ENCODE results near the gene ECE1.
"Not testable (repeated sequence)": the region's sequence is repeated elsewhere in the genome, so short reads cannot be mapped to it uniquely, and the experiment has no call there.

Gene ECE1

DNA sequence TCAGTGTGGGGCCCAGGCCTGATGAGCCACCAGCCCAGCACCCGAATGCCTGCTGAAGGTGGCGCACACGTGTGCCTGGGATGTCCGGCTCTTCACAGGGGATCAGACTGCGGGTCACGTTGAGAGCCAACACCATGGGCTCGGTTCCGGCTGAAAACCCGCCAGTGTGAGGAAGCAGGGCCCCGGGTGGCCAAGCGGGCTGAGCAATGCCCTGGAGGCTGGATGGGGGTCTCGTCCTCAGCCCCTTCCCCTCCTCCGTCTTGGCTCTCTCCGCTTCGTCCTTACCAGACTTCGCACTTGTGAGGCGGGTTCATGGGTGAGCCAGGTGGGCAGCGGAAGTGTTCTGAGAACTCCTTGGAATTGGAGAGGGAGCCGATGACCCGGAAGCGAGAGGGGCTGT is 70.6 kb downstream of the ECE1 start:
- DNase-seq (ENCODE audit: low spot score), result no peak

DNA sequence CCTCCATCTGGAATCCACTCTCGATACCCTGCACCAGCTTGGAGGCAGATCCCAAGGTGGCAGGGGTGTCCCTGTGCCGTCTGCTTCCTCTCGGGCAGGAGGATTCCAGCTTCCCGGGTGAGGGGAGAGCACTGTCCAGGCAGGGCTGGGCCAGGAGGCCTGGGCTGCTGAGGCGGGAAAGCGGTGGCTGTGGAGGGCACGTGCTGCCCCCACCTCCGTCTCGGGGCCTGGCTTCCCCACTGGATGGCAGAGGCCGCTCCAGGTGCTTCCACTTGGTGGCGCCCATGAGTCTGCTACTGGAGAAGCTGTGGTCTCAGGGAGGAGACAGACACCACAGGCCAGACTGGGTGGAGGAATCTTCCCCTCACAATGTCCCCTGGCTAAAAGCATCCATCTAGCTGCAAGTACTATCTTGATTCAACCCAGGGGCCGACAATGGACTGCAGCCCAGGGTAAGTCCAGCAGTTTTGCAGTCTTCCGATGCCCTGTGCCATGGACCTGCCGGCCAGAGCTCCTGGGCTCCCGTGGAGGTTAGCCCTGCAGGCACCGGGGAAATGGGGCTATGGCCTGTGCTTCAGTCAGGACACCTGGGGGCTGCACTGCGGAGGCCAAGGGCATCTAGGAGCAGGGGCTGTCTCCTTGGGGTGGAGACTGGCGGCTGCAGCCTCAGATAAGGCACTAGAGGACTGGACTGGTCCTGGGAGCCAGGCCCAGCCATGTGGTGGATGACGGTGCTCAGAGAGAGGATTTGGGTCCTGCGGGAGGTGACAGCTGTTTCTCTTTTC is 72.3 kb downstream of the ECE1 start:
- DNase-seq (ENCODE audit: low spot score), result peak; percentile 89

DNA sequence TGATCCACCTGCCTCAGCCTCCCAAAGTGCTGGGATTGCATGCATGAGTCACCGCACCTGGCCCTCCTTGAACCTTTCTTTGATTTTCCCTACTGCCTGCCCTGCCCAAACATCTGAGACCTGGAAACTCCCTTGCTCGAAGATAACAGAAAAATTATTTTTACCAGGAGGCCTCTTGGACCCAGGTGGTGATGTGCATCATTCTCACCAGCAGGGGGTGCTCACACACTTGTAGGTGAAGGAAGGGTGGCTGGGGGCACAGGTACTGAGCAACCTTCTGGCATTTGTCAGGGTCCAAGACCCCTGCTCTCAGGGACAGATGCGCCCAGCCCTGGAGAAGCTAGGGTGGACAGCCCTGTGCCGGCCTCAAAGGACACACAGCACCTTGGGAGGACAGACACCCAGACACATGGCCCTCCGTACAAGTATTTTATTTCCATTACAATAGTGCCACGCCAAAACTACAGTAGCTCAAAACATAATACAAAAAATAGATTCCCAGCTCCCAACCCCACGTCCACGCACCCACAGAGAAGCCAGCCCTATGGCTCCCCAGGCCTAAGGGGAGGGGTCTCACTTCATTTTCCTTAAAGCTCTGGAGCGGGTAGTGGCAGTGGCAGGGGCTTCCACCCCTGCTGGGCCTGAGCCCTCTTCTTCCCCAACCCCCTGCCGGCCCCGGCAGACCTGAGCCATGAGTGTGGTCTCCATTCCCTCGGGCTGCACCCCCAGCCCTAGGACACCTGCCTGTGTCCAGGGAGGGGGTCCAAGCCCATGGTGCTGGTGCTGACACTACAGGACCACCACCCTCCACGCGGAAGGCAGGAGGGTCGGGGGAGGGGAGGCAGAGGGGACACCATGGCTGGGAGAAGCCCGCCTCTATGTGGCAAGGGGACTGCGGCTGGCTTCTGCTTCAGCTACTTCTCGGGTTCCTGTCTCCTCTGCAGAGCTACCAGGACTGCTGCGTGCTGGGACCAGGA is 73.1 kb downstream of the ECE1 start:
- peak; percentile 76 for DNase-seq (ENCODE audit: low spot score)

GRCh38 chr1:21212126-21212525 is 78.1 kb downstream of the ECE1 start:
- DNase-seq (ENCODE audit: low spot score), result no peak

GRCh38 chr1:21208137-21208700 is 82.0 kb downstream of the ECE1 start:
- not testable (repeated sequence) for DNase-seq (ENCODE audit: low spot score)

DNA sequence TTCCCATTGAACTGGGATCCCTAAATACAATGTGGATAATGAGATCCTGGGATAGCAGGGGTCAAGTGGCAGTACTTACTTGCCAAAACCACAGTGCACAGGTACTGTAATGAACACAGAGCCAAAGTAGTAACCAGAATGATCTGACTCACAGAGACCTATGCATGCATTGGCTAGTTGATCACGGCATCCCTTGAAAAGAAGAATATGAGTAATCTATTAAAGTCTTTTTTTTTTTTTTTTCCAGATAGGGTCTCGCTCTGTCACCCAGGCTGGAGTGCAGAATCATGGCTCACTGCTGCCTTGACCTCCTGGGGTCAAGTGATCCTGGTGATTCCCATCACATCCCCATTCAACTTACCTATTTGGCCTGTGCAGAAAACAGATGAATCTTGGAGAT is 84.1 kb downstream of the ECE1 start:
- no peak for DNase-seq (ENCODE audit: low spot score)

DNA sequence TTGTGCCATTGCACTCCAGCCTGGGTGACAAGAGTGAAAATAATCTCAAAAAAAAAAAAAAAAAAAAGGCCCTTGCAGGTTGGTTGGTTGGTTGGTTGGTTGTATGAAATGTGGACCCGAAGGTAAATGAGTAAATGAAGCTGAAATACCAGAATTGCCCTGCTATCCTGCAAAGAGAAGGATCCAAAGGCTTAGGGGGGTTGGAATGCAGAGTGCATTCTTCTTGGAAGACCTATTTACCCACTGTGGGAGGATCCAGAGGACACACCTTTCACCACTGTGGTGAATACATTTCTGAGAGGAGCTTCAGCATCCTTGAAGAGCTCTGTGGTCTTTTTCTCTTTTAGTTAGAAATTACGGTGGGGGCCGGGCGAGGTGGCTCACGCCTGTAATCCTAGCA is 84.8 kb downstream of the ECE1 start:
- DNase-seq (ENCODE audit: low spot score), result no peak

DNA sequence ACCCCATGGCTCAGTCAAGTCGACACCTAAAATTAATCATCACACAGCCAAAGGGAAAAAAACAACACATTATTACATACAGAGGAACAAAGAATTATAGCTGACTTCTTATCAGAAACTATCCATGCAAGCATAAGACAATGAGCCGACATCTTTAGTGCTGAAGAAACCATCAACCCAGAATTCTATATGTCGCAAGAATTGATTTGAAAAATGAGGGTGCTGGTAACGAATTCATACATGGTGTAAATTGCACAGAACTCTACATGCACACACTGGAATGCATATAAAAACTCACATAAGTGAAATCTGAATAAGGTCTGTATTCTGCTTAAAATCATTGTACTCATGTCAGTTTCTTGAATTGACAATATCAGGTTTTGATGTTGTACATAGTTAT is 88.6 kb downstream of the ECE1 start:
- no peak for DNase-seq (ENCODE audit: low spot score)

DNA sequence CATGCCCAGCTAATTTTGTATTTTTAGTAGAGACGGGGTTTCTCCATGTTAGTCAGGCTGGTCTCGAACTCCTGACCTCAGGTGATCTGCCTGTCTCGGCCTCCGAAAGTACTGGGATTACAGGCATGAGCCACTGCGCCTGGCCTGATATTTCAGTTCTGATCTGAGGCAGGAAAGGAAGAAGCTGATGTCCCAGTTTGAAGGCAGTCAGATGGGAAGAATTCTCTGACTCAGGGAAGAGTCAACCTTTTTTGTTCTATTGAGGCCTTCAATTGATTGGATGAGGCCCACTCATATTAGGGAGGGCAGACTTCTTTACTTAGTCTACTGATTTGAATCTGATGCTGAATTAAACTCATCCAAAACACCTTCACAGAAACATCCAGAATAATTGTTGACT is 89.0 kb downstream of the ECE1 start:
- DNase-seq (ENCODE audit: low spot score), result not testable (repeated sequence)

- no peak for DNase-seq (ENCODE audit: low spot score)
These were observed 89.5 kb downstream of the ECE1 start for GRCh38 chr1:21200767-21201166.

DNA sequence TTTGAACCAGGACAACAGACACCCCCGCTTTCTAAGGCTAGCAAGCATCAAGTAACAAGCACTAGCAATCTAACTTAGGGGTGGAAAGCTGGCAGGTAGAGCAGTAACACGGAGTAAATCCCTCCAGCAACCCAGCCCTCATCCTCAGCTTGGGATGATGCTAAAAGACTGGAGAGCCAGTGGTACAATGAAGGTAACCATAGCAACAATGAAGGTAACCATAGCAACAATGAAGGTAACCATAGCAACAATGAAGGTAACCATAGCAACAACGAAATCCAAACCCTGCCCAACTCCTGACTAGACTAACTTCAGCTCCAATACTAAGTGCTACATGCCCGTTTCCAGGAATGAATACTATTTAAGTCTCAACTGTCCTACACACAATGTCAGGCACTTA is 91.3 kb downstream of the ECE1 start:
- no peak for DNase-seq (ENCODE audit: low spot score)

GRCh38 chr1:21192871-21193270 is 97.4 kb downstream of the ECE1 start:
- DNase-seq (ENCODE audit: low spot score), result no peak

DNA sequence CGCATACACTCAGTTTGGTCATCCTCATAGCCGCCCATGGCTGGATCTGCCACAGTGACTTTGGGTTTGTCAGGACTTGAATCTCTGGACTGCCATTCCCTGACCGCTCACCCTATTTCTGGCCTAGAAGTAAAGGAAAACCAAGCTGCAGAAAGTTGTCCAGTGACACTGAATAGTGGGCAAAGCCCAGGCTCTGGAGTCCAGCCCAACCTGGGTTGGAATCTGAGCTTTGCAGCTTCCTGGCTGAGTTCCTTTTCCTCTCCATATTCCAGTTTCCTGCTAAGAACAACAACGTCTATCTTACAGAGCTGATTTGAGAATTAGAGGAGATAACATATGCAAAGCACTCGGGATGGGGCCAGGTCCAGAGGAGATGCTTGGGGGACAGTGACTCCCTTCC is 98.0 kb downstream of the ECE1 start:
- DNase-seq (ENCODE audit: low spot score), result no peak

DNA sequence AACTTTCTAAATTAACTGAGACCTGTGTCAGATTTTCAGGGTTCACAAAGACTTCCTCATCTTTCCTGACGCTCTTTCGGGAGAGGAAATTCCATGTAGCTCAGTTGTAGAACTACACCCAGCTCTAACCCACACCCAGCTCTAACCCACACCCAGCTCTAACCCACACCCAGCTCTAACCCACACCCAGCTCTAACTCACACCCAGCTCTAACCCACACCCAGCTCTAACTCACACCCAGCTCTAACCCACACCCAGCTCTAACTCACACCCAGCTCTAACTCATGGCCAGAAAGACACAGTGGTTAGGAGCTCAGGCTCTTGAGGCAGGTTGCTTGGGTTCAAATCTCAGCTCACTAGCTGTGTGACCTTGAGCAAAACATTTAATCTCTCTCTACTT is 99.5 kb downstream of the ECE1 start:
- DNase-seq (ENCODE audit: low spot score), result not testable (repeated sequence)

- no peak for DNase-seq (ENCODE audit: low spot score)
These were observed 100.3 kb downstream of the ECE1 start for GRCh38 chr1:21189906-21190500.

DNA sequence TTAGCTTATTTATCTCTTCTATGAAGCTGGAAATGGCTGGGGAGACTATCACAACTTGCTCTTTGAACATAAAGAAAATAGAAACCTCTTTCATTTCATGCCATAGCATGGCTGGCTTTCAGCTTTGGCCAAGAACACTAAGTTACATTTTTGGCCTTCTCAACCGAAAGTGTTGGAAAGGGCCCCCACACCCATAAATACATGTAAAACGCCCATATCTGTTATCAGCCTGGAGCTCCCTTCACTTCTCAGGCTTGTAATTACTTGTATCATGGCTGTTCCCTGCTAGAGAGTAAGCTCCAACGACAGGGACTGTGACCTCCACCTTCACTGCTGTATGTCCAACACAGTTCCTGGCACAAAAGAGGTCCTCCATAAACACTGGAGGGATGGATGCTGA is 100.8 kb downstream of the ECE1 start:
- DNase-seq (ENCODE audit: low spot score), result no peak

- DNase-seq (ENCODE audit: low spot score), result no peak
These were observed 102.0 kb downstream of the ECE1 start for GRCh38 chr1:21188235-21188634.

- DNase-seq (ENCODE audit: low spot score), result no peak
These were observed 105.0 kb downstream of the ECE1 start for GRCh38 chr1:21185221-21185731.

GRCh38 chr1:21184276-21184675 is 106.0 kb downstream of the ECE1 start:
- no peak for DNase-seq (ENCODE audit: low spot score)

GRCh38 chr1:21182181-21182731 is 108.0 kb downstream of the ECE1 start:
- no peak for DNase-seq (ENCODE audit: low spot score)

- DNase-seq (ENCODE audit: low spot score), result not testable (repeated sequence)
These were observed 112.0 kb downstream of the ECE1 start for GRCh38 chr1:21178271-21178670.

All from iPS-NIHi11 (cell line).